Ovary (tissue), 3 donors: ENCODE data around the gene EPHA2.

Experiments
- POLR2A ChIP-seq: fragments of 450-650 bp; IDR thresholded peaks from one replicate; pipeline ENCODE4 v1.6.1; 2017; ENCODE audit warnings: antibody characterized with exemption, mild to moderate bottlenecking, moderate library complexity
- TF ChIP-seq, protein P1 (sequence below), 3 donors: fragments of 450-650 bp in 2 of 3; fragments of 200-600 bp in 1 of 3; IDR thresholded peaks; one replicate each; pipeline versions ENCODE4 v1.5.1 to v1.8.0; 2016 to 2022; ENCODE audit warnings: antibody characterized with exemption in 3 of 3, mild to moderate bottlenecking in 1 of 3
- donor health status: DM: no; HTN: no; CAD: no.

GRCh38 chr1:16170283-16170673 lies 14.4 kb upstream of the EPHA2 start:
- TF ChIP-seq, protein P1, sequence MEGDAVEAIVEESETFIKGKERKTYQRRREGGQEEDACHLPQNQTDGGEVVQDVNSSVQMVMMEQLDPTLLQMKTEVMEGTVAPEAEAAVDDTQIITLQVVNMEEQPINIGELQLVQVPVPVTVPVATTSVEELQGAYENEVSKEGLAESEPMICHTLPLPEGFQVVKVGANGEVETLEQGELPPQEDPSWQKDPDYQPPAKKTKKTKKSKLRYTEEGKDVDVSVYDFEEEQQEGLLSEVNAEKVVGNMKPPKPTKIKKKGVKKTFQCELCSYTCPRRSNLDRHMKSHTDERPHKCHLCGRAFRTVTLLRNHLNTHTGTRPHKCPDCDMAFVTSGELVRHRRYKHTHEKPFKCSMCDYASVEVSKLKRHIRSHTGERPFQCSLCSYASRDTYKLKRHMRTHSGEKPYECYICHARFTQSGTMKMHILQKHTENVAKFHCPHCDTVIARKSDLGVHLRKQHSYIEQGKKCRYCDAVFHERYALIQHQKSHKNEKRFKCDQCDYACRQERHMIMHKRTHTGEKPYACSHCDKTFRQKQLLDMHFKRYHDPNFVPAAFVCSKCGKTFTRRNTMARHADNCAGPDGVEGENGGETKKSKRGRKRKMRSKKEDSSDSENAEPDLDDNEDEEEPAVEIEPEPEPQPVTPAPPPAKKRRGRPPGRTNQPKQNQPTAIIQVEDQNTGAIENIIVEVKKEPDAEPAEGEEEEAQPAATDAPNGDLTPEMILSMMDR (IDR thresholded peaks at IDR 0.05): no peak
- no peak for TF ChIP-seq POLR2A
